PC-9 (cell line): ENCODE data around the gene ASIC4. TPM values are rescaled to one million over a fixed set of nuclear protein-coding genes. Genes with fewer than 3 reads are reported as not detected.

Experiments used
- BruUV-seq: library from RNA; stranded (reverse); fragments of 400-500 nt; replicated peaks from 2 replicates; lab custom pipeline; 2021; lab: Mats Ljungman, UMichigan
- CTCF ChIA-PET: fragments of 300-600 bp; sonication (Branson Sonifier 250); formaldehyde crosslinking; loops from one replicate; lab custom pipeline; 2022; ENCODE audit warnings: antibody characterized with exemption; lab: Charles Lee
- POLR2A ChIA-PET: fragments of 300-600 bp; sonication (Branson Sonifier 250); formaldehyde crosslinking; loops from one replicate; lab custom pipeline; 2022; ENCODE audit warnings: antibody characterized with exemption; ENCODE audit not compliant: unreplicated experiment; lab: Charles Lee
- DNase-seq, 2 experiments: peaks; one replicate each; pipeline versions ENCODE4 v3.0.0 to v3.0.0-alpha.2; 2015 to 2022; ENCODE audit warnings: mixed read lengths in 1 of 2
- H2AFZ ChIP-seq: fragments of 200-600 bp; sonication (generic); 2 replicates; pipeline ENCODE4 v1.8.1; 2017; ENCODE audit warnings: antibody characterized with exemption
- H3F3A ChIP-seq: fragments of 200-600 bp; sonication (generic); 2 replicates; pipeline ENCODE4 v1.8.1; 2017; ENCODE audit warnings: antibody characterized with exemption, mild to moderate bottlenecking, low read depth; ENCODE audit not compliant: insufficient read depth
- H3K27ac ChIP-seq: fragments of 200-600 bp; sonication (generic); 2 replicates; pipeline ENCODE4 v1.6.1; 2016; ENCODE audit warnings: mixed run types
- H3K27me3 ChIP-seq: fragments of 200-600 bp; sonication (generic); 2 replicates; pipeline ENCODE4 v1.6.1; 2016; ENCODE audit warnings: low read depth, mixed run types; ENCODE audit not compliant: insufficient read depth
- H3K36me3 ChIP-seq: fragments of 200-600 bp; sonication (generic); 2 replicates; pipeline ENCODE4 v1.6.1; 2016; ENCODE audit warnings: low read depth, mixed run types
- H3K4me1 ChIP-seq: fragments of 200-600 bp; sonication (generic); replicated peaks from 2 replicates; pipeline ENCODE4 v1.6.1; 2016; ENCODE audit warnings: mixed run types; ENCODE audit not compliant: insufficient read depth
- H3K4me2 ChIP-seq: fragments of 200-600 bp; sonication (generic); 2 replicates; pipeline ENCODE4 v1.6.1; 2017; ENCODE audit warnings: mixed run types
- H3K4me3 ChIP-seq: fragments of 200-600 bp; sonication (generic); 2 replicates; pipeline ENCODE4 v1.6.1; 2016; ENCODE audit warnings: mixed run types
- H3K79me2 ChIP-seq: fragments of 200-600 bp; sonication (generic); 2 replicates; pipeline ENCODE4 v1.6.1; 2017; ENCODE audit warnings: low read depth, mixed run types
- H3K9me2 ChIP-seq: fragments of 200-600 bp; sonication (generic); 2 replicates; pipeline ENCODE4 v1.8.1; 2017; ENCODE audit warnings: mild to moderate bottlenecking; ENCODE audit not compliant: insufficient read depth
- H3K9me3 ChIP-seq: fragments of 200-600 bp; sonication (generic); 2 replicates; pipeline ENCODE4 v1.8.1; 2016; ENCODE audit warnings: low read depth; ENCODE audit not compliant: insufficient read depth
- H4K20me1 ChIP-seq: fragments of 200-600 bp; sonication (generic); 2 replicates; pipeline ENCODE4 v1.8.1; 2017; ENCODE audit not compliant: insufficient read depth
- CTCF ChIP-seq: fragments of 200-600 bp; sonication (generic); conservative IDR thresholded peaks from 2 replicates; pipeline ENCODE4 v1.6.1; 2017; ENCODE audit warnings: mixed run types, antibody characterized with exemption, mild to moderate bottlenecking, moderate library complexity
- EZH2 ChIP-seq: fragments of 200-600 bp; sonication (generic); IDR thresholded peaks from 2 replicates; pipeline ENCODE4 v1.8.0; 2017; ENCODE audit warnings: antibody characterized with exemption, low read depth
- intact Hi-C: fragments of 100-400 bp; cut with micrococcal nuclease; formaldehyde crosslinking; loops from one replicate; pipeline ENCODE4 v1.10.0; 2022; ENCODE audit not compliant: unreplicated experiment
- total RNA-seq: library from RNA; stranded (reverse); gene quantifications from 2 replicates; pipeline ENCODE4 v1.2.3, GENCODE V29; 2021

Gene ASIC4
- total RNA-seq, 1 experiment from 2014 or later: 0.22 TPM

DNA sequence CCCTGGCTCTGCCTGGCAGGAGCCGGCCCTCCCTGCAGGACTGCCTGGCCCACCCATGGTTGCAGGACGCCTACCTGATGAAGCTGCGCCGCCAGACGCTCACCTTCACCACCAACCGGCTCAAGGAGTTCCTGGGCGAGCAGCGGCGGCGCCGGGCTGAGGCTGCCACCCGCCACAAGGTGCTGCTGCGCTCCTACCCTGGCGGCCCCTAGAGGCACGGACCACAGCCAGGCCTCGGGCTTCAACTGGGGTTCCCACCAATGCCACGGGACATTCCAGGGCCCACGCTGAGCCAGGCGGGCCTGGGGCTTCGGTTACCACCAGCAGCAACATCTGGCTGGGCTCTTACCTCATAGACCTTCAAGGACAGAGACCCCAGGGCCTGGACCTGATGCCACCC is 21.7 kb upstream of the ASIC4 start:
- BruUV-seq: no TSS peak
- intact Hi-C loops: no loop called here
- peaks cover 7% of the 10 kb centered on the region; the same call in 1 of the 2 replicates for H3K27me3 ChIP-seq

DNA sequence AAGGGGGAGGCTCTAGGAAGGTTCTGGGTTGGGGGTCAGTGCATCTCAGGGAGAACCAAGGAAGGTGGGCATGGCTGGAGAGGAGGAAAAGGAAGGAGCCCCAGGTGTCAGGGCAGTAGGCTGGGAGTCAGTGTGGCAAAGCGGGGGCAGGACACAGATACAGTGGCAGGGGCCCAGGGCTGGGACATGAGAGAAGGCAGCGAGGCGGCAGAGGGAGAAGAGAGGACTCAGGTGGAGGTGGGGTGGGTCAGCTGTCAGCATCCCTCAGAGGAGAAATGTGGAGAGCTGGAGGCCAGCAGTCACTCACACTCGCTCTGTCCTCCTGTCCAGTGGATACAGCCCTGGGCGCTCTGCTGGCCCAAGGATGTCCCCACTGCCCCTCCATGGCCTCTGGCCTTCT is 21.2 kb upstream of the ASIC4 start:
- intact Hi-C loops: no loop called here
- no peaks in the 10 kb centered on the region for H3K36me3 ChIP-seq
- H4K20me1 ChIP-seq: no peaks in the 10 kb centered on the region
- POLR2A ChIA-PET: no interaction called here
- peaks cover 1% of the 10 kb centered on the region; the same call in 1 of the 2 replicates for H3F3A ChIP-seq
- no peak overlapping the region for H3K4me3 ChIP-seq
- no peak overlapping the region for H3K27ac ChIP-seq
- H2AFZ ChIP-seq: no peak overlapping the region
- TF ChIP-seq EZH2 (no peak), CTCF (no peak)
- H3K9me3 ChIP-seq: no peaks in the 10 kb centered on the region
- H3K4me1 ChIP-seq: peaks cover 6% of the 10 kb centered on the region
- no peak overlapping the region for H3K4me2 ChIP-seq
- BruUV-seq: no TSS peak
- H3K27me3 ChIP-seq: peaks cover 7% of the 10 kb centered on the region; the same call in 1 of the 2 replicates
- no peaks in the 10 kb centered on the region for H3K9me2 ChIP-seq
- no peaks in the 10 kb centered on the region for H3K79me2 ChIP-seq
- no peak for DNase-seq
- CTCF ChIA-PET: interaction anchor here (0.6 kb wide), 2 partner anchors 29 to 90 kb away, joined by 3 read pairs; no protein-coding TSS in a partner anchor

More for the DNA sequence above, 21.7 kb upstream of the ASIC4 start:
- no peak overlapping the region for H3K4me2 ChIP-seq
- H3K4me3 ChIP-seq: no peak overlapping the region
- peaks cover 4% of the 10 kb centered on the region for H3K4me1 ChIP-seq
- no peaks in the 10 kb centered on the region for H3K79me2 ChIP-seq
- TF ChIP-seq CTCF (no peak), EZH2 (no peak)
- no peaks in the 10 kb centered on the region for H3K9me3 ChIP-seq
- no peak overlapping the region for H2AFZ ChIP-seq
- no peak for DNase-seq
- POLR2A ChIA-PET: no interaction called here
- no peaks in the 10 kb centered on the region for H3F3A ChIP-seq
- H3K36me3 ChIP-seq: no peaks in the 10 kb centered on the region
- H3K27ac ChIP-seq: no peak overlapping the region
- no peaks in the 10 kb centered on the region for H3K9me2 ChIP-seq
- H4K20me1 ChIP-seq: no peaks in the 10 kb centered on the region
- CTCF ChIA-PET: interaction anchor here (0.6 kb wide), 3 partner anchors 19 to 90 kb away, joined by 3 read pairs; no protein-coding TSS in a partner anchor

- Histone ChIP-seq H3K36me3 (no peaks in the 10 kb centered on the region), H3K4me2 (no peak overlapping the region), H3K4me1 (peaks cover 14% of the 10 kb centered on the region), H3K9me2 (no peaks in the 10 kb centered on the region), H3K27ac (no peak overlapping the region), H4K20me1 (no peaks in the 10 kb centered on the region), H3K9me3 (no peaks in the 10 kb centered on the region), H3K4me3 (no peak overlapping the region), H2AFZ (no peak overlapping the region), H3K27me3 (peaks cover 7% of the 10 kb centered on the region; the same call in 1 of the 2 replicates), H3K79me2 (peaks cover 11% of the 10 kb centered on the region; the same call in 1 of the 2 replicates), H3F3A (peaks cover 4% of the 10 kb centered on the region; the same call in 1 of the 2 replicates)
- ChIA-PET CTCF (interaction anchor here (0.6 to 1.2 kb wide), 5 partner anchors 15 to 35 kb away, joined by 3 to 10 read pairs (median 4); no protein-coding TSS in a partner anchor), POLR2A (interaction anchor here (0.7 kb wide), 1 partner anchor 9 kb away, joined by 5 read pairs; no protein-coding TSS in a partner anchor)
- no peak for DNase-seq
- intact Hi-C loops: loop anchor here (5.0 kb wide), 1 partner anchor 38 kb away; no protein-coding TSS in a partner anchor
- TF ChIP-seq EZH2 (no peak), CTCF (no peak)
- no TSS peak for BruUV-seq
Measured at GRCh38 chr2:219494952-219495530, 19.2 kb upstream of the ASIC4 start.
